Memory B cell (primary cell): ENCODE results near the gene CPD.
"Not testable (repeated sequence)": the region's sequence is repeated elsewhere in the genome, so short reads cannot be mapped to it uniquely, and the experiment has no call there.

Experiments used
- ATAC-seq: fragments of 150-1000 bp; cut with Tn5 transposase; 2 replicates; pipeline ENCODE4 v1.10.0; 2021; ENCODE audit warnings: low read depth, mild to moderate bottlenecking, moderate library complexity
- DNase-seq, 2 donors: peaks; one replicate each; pipeline ENCODE4 v3.0.0; 2022; ENCODE audit warnings: low spot score in 2 of 2
- H3K27ac Mint-ChIP-seq: one replicate; pipeline ENCODE4 v1.8.0; 2022; ENCODE audit warnings: mild to moderate bottlenecking, moderate library complexity, mixed read lengths
- H3K27me3 Mint-ChIP-seq: one replicate; pipeline ENCODE4 v1.8.0; 2022; ENCODE audit warnings: mixed read lengths
- H3K36me3 Mint-ChIP-seq: one replicate; pipeline ENCODE4 v1.8.0; 2022; ENCODE audit warnings: mild to moderate bottlenecking, mixed read lengths
- H3K4me1 Mint-ChIP-seq: one replicate; pipeline ENCODE4 v1.8.0; 2022; ENCODE audit warnings: mixed read lengths
- H3K4me3 Mint-ChIP-seq: one replicate; pipeline ENCODE4 v1.8.0; 2022; ENCODE audit warnings: mild to moderate bottlenecking, moderate library complexity, mixed read lengths
- H3K9me3 Mint-ChIP-seq: one replicate; pipeline ENCODE4 v1.8.0; 2022; ENCODE audit warnings: mixed read lengths

Gene CPD

GRCh38 chr17:30413109-30413508, 34.4 kb downstream of the CPD start:
- peaks cover 10% of the 10 kb centered on the region for H3K27me3 Mint-ChIP-seq
- H3K4me3 Mint-ChIP-seq = no peak overlapping the region
- DNase-seq (no peak), ATAC-seq (no peak)
- no peak overlapping the region for H3K27ac Mint-ChIP-seq
- H3K9me3 Mint-ChIP-seq = no peaks in the 10 kb centered on the region
- H3K36me3 Mint-ChIP-seq = peaks cover 1% of the 10 kb centered on the region
- H3K4me1 Mint-ChIP-seq = no peaks in the 10 kb centered on the region

- no peaks in the 10 kb centered on the region for H3K4me1 Mint-ChIP-seq
- no peak for DNase-seq
- H3K9me3 Mint-ChIP-seq = no peaks in the 10 kb centered on the region
- no peak for ATAC-seq
- H3K36me3 Mint-ChIP-seq = peaks cover 1% of the 10 kb centered on the region
- no peak overlapping the region for H3K27ac Mint-ChIP-seq
- peaks cover 10% of the 10 kb centered on the region for H3K27me3 Mint-ChIP-seq
- no peak overlapping the region for H3K4me3 Mint-ChIP-seq
These were observed 35.8 kb downstream of the CPD start for GRCh38 chr17:30414486-30414885.

GRCh38 chr17:30415491-30415890, 36.8 kb downstream of the CPD start:
- no peak overlapping the region for H3K27ac Mint-ChIP-seq
- DNase-seq = no peak

GRCh38 chr17:30418070-30418469, 39.3 kb downstream of the CPD start:
- not testable (repeated sequence) for DNase-seq, H3K36me3 Mint-ChIP-seq, ATAC-seq, H3K4me3 Mint-ChIP-seq, H3K4me1 Mint-ChIP-seq, H3K27ac Mint-ChIP-seq, H3K27me3 Mint-ChIP-seq, H3K9me3 Mint-ChIP-seq

More at GRCh38 chr17:30415491-30415890, 36.8 kb downstream of the CPD start:
- no peak for ATAC-seq
- peaks cover 1% of the 10 kb centered on the region for H3K36me3 Mint-ChIP-seq
- H3K4me3 Mint-ChIP-seq = no peak overlapping the region
- H3K27me3 Mint-ChIP-seq = peaks cover 10% of the 10 kb centered on the region
- no peaks in the 10 kb centered on the region for H3K4me1 Mint-ChIP-seq
- no peaks in the 10 kb centered on the region for H3K9me3 Mint-ChIP-seq

GRCh38 chr17:30421592-30421991, 42.9 kb downstream of the CPD start:
- Mint-ChIP-seq H3K4me3 (no peak overlapping the region), H3K9me3 (no peaks in the 10 kb centered on the region), H3K27me3 (no peaks in the 10 kb centered on the region), H3K27ac (no peak overlapping the region), H3K36me3 (no peaks in the 10 kb centered on the region), H3K4me1 (no peaks in the 10 kb centered on the region)
- ATAC-seq (no peak), DNase-seq (no peak)

- Mint-ChIP-seq H3K27ac (no peak overlapping the region), H3K4me3 (no peak overlapping the region), H3K27me3 (no peaks in the 10 kb centered on the region), H3K9me3 (no peaks in the 10 kb centered on the region), H3K36me3 (no peaks in the 10 kb centered on the region), H3K4me1 (no peaks in the 10 kb centered on the region)
- ATAC-seq (no peak), DNase-seq (no peak)
These were observed 43.4 kb downstream of the CPD start for GRCh38 chr17:30422171-30422570.

GRCh38 chr17:30424471-30424870, 45.7 kb downstream of the CPD start:
- Mint-ChIP-seq H3K9me3 (no peaks in the 10 kb centered on the region), H3K4me1 (no peaks in the 10 kb centered on the region), H3K4me3 (no peak overlapping the region), H3K27me3 (no peaks in the 10 kb centered on the region), H3K36me3 (peaks cover 3% of the 10 kb centered on the region), H3K27ac (no peak overlapping the region)
- DNase-seq (no peak), ATAC-seq (no peak)

- Mint-ChIP-seq H3K27ac (no peak overlapping the region), H3K27me3 (no peaks in the 10 kb centered on the region), H3K4me3 (no peak overlapping the region), H3K36me3 (peaks cover 3% of the 10 kb centered on the region), H3K9me3 (no peaks in the 10 kb centered on the region), H3K4me1 (no peaks in the 10 kb centered on the region)
- ATAC-seq (no peak), DNase-seq (no peak)
These were observed 47.6 kb downstream of the CPD start for GRCh38 chr17:30426292-30426691.

- H3K27ac Mint-ChIP-seq = no peak overlapping the region
These were observed 48.9 kb downstream of the CPD start for GRCh38 chr17:30427611-30428010.

GRCh38 chr17:30429155-30429554, 50.4 kb downstream of the CPD start:
- no peak for DNase-seq
- peaks cover 3% of the 10 kb centered on the region for H3K36me3 Mint-ChIP-seq

More at GRCh38 chr17:30427611-30428010, 48.9 kb downstream of the CPD start:
- Mint-ChIP-seq H3K27me3 (no peaks in the 10 kb centered on the region), H3K36me3 (peaks cover 3% of the 10 kb centered on the region), H3K4me1 (no peaks in the 10 kb centered on the region), H3K9me3 (no peaks in the 10 kb centered on the region), H3K4me3 (no peak overlapping the region)
- ATAC-seq = no peak
- no peak for DNase-seq

GRCh38 chr17:30433514-30433913, 54.8 kb downstream of the CPD start:
- H3K27ac Mint-ChIP-seq = no peak overlapping the region
- DNase-seq (no peak), ATAC-seq (no peak)
- H3K27me3 Mint-ChIP-seq = peaks cover 2% of the 10 kb centered on the region
- H3K36me3 Mint-ChIP-seq = no peaks in the 10 kb centered on the region
- H3K4me3 Mint-ChIP-seq = no peak overlapping the region
- H3K4me1 Mint-ChIP-seq = peaks cover 4% of the 10 kb centered on the region
- H3K9me3 Mint-ChIP-seq = no peaks in the 10 kb centered on the region

More at GRCh38 chr17:30429155-30429554, 50.4 kb downstream of the CPD start:
- Mint-ChIP-seq H3K4me3 (no peak overlapping the region), H3K27ac (no peak overlapping the region), H3K27me3 (peaks cover 2% of the 10 kb centered on the region), H3K4me1 (no peaks in the 10 kb centered on the region), H3K9me3 (no peaks in the 10 kb centered on the region)
- no peak for ATAC-seq

- Mint-ChIP-seq H3K27me3 (peaks cover 2% of the 10 kb centered on the region), H3K9me3 (no peaks in the 10 kb centered on the region), H3K27ac (no peak overlapping the region), H3K4me3 (no peak overlapping the region), H3K36me3 (no peaks in the 10 kb centered on the region), H3K4me1 (peaks cover 4% of the 10 kb centered on the region)
- ATAC-seq = no peak
- no peak for DNase-seq
These were observed 58.0 kb downstream of the CPD start for GRCh38 chr17:30436729-30437128.

- Mint-ChIP-seq H3K36me3 (no peaks in the 10 kb centered on the region), H3K27me3 (no peaks in the 10 kb centered on the region), H3K27ac (no peak overlapping the region), H3K9me3 (no peaks in the 10 kb centered on the region), H3K4me3 (no peak overlapping the region), H3K4me1 (no peaks in the 10 kb centered on the region)
- DNase-seq = no peak
- no peak for ATAC-seq
These were observed 65.0 kb downstream of the CPD start for GRCh38 chr17:30443721-30444120.

- H3K36me3 Mint-ChIP-seq, ATAC-seq, H3K9me3 Mint-ChIP-seq, H3K4me1 Mint-ChIP-seq, H3K27me3 Mint-ChIP-seq, DNase-seq, H3K27ac Mint-ChIP-seq, H3K4me3 Mint-ChIP-seq: not testable (repeated sequence)
These were observed 67.9 kb downstream of the CPD start for GRCh38 chr17:30446640-30447039.

GRCh38 chr17:30449480-30449879, 70.8 kb downstream of the CPD start:
- Mint-ChIP-seq H3K4me3 (no peak overlapping the region), H3K9me3 (peaks cover 3% of the 10 kb centered on the region), H3K4me1 (no peaks in the 10 kb centered on the region), H3K27me3 (no peaks in the 10 kb centered on the region), H3K27ac (no peak overlapping the region), H3K36me3 (peaks cover 4% of the 10 kb centered on the region)
- ATAC-seq = no peak
- no peak for DNase-seq
